RWPE1 (cell line): ENCODE results near the gene ATP6V1G2.
"Not testable (repeated sequence)": the region's sequence is repeated elsewhere in the genome, so short reads cannot be mapped to it uniquely, and the experiment has no call there.

Source experiments
- CTCF ChIA-PET: fragments of 350-600 bp; sonication (Branson Sonifier 250); formaldehyde crosslinking; extraction: SDS; loops from one replicate; lab custom pipeline; 2021; lab: Yijun Ruan, JAX
- POLR2A ChIA-PET: fragments of 400-600 bp; formaldehyde crosslinking; extraction: SDS; loops from one replicate; lab custom pipeline; 2020; ENCODE audit warnings: antibody characterized with exemption; ENCODE audit not compliant: low non-redundant PET; lab: Yijun Ruan, JAX
- DNase-seq: peaks from one replicate; pipeline ENCODE4 v3.0.0; 2012; ENCODE audit warnings: low spot score
- H3K27ac ChIP-seq: fragments of 450-650 bp; 2 replicates; pipeline ENCODE4 v1.5.1; 2017
- TF ChIP-seq, protein P1 (sequence below): fragments of 450-650 bp; conservative IDR thresholded peaks from 2 replicates; pipeline ENCODE4 v1.5.1; 2017; ENCODE audit warnings: low read depth, mild to moderate bottlenecking

The ATP6V1G2 gene

DNA sequence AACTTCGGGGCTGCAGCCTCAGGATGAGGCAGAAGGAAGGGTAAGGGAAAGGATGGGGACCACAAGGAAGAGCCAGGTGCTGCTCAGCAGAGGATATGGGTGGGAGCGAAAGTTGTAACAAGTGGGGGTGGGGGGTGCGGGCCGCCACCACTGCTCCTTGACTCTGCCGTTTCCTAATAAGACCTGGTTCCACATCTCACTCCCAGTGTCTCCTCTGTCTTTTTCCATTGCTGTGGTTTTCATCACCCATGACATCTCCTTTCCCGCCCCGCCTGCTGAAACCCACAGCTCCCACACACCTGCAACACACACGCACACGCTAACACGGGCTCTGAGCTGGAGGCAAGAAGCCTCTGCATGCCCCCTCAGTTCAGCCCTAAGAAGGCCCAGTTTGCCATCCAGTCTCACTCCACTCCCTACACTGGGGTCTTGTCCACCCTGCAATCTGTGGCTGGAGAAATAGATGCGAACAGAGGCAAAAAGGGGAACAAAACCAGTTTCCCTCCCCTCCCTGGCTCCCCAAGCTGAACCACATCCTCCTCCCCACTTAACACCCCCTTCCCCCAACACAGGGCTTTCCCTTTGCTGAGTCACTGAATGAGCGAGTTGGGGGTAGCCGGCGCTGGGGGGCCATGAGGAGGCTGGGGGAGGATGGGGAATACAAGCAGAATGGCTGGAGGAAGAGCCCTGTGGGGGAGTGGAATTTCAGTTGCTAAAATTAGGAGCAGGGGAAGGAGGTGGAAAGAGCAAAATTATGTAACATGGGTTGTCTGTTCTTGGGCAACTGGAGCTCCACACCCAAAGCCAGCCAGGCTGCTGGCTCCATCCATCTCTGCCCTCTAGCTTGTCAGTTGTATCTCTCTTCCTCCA lies 12.5 kb upstream of the ATP6V1G2 start:
- H3K27ac ChIP-seq: peak overlapping the region; percentile 57
- POLR2A ChIA-PET: no interaction called here
- CTCF ChIA-PET: interaction anchor here (0.6 kb wide), 1 partner anchor 38 kb away, joined by 3 read pairs; no protein-coding TSS in a partner anchor
- TF ChIP-seq, protein P1, sequence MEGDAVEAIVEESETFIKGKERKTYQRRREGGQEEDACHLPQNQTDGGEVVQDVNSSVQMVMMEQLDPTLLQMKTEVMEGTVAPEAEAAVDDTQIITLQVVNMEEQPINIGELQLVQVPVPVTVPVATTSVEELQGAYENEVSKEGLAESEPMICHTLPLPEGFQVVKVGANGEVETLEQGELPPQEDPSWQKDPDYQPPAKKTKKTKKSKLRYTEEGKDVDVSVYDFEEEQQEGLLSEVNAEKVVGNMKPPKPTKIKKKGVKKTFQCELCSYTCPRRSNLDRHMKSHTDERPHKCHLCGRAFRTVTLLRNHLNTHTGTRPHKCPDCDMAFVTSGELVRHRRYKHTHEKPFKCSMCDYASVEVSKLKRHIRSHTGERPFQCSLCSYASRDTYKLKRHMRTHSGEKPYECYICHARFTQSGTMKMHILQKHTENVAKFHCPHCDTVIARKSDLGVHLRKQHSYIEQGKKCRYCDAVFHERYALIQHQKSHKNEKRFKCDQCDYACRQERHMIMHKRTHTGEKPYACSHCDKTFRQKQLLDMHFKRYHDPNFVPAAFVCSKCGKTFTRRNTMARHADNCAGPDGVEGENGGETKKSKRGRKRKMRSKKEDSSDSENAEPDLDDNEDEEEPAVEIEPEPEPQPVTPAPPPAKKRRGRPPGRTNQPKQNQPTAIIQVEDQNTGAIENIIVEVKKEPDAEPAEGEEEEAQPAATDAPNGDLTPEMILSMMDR: no peak
- DNase-seq: no peak

DNA sequence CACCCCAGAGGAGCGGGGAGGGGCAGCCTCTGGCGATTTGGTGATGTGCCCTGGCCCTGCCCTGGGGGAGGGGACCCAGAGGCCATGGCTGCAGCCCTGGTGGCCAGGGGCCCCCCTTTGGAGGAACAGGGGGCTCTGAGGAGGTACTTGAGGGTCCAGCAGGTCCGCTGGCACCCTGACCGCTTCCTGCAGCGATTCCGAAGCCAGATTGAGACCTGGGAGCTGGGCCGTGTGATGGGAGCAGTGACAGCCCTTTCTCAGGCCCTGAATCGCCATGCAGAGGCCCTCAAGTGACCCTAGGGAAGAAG lies 11.9 kb upstream of the ATP6V1G2 start:
- TF ChIP-seq, protein P1: no peak
- CTCF ChIA-PET: interaction anchor here (1.3 kb wide), 1 partner anchor 23 kb away, joined by 3 read pairs; no protein-coding TSS in a partner anchor
- peak overlapping the region; percentile 57; the same call in 1 of the 2 replicates for H3K27ac ChIP-seq
- POLR2A ChIA-PET: no interaction called here
- no peak for DNase-seq

DNA sequence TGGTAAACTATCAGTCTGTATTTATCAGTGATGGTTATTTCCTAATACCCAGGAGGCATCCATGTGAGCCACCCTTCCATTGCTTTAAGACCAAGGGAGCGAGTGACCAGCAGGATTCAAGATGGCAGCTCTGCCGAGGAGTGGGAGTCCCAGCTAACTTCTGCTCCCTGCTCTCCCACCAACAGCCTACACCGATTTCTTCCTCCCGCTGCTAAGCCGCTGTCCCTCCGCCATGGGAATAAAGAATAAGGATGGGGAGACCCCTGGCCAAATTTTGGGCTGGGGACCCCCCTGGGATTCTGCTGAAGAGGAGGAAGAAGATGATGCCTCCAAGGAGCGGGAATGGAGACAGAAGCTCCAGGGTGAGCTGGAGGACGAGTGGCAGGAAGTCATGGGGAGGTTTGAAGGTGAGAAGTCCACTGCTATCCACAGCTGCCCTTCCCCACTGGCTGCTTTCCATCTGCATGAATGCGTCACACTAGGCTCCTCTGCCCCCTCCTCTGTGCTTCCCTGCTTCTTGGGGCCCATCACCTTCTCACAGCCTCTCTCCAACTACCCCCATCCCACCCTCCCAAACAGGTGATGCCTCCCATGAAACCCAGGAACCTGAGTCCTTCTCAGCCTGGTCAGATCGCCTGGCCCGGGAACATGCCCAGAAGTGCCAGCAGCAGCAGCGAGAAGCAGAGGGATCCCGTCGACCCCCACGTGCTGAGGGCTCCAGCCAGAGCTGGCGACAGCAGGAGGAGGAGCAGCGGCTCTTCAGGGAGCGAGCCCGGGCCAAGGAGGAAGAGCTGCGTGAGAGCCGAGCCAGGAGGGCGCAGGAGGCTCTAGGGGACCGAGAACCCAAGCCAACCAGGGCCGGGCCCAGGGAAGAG lies 11.3 kb upstream of the ATP6V1G2 start:
- CTCF ChIA-PET: interaction anchor here (1.3 kb wide), 1 partner anchor 23 kb away, joined by 3 read pairs; no protein-coding TSS in a partner anchor
- POLR2A ChIA-PET: no interaction called here
- DNase-seq: no peak
- TF ChIP-seq, protein P1: no peak
- peak overlapping the region; percentile 57 for H3K27ac ChIP-seq

DNA sequence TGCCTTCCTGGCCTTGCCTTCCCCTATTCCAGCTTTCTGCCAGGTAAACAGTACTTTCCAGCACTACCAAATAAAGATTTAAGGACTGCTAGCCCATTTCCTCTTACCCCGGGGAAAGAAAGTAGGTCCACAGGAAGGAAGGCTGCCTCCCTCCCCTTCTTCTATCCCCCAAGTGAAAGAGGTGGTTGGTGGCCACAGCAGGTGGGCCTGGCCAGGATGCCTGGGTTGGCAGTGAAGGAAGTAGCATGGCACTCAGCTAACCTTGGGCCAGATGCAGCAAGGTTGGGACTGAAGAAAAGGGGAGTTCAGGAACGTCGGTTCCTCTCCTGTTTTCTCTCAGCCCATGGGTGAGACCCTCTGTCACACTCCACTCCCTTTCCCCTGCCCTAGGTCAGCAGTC lies 9.9 kb upstream of the ATP6V1G2 start:
- DNase-seq: no peak
- TF ChIP-seq, protein P1: no peak
- no peak overlapping the region for H3K27ac ChIP-seq
- ChIA-PET POLR2A (no interaction called here), CTCF (interaction anchor here (1.7 kb wide), 1 partner anchor 42 kb away, joined by 9 read pairs; no protein-coding TSS in a partner anchor)

DNA sequence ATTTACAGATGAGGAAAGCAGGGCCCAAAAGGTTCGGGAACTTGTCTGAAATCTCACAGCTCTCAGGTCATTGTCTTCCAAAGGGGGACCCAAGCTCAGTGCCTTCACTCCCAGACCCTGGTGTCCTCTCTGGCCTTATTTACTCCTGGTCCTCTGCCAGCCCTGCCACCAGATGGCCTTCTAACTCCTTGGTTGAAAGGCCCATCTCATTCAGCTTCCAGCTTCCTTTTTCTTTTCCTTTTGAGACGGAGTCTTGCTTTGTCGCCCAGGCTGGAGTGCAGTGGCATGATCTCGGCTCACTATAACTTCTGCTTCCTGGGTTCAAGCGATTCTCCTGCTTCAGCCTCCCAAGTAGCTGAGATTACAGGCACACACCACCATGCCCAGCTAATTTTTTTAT lies 5.0 kb upstream of the ATP6V1G2 start:
- peak overlapping the region; percentile 16; the same call in 1 of the 2 replicates for H3K27ac ChIP-seq
- not testable (repeated sequence) for DNase-seq
- POLR2A ChIA-PET: interaction anchor here (0.6 to 1.1 kb wide), 2 partner anchors 47 to 139 kb away, joined by 3 to 10 read pairs; no protein-coding TSS in a partner anchor
- CTCF ChIA-PET: interaction anchor here (0.6 to 1.5 kb wide), 4 partner anchors 30 to 57 kb away, joined by 3 to 16 read pairs (median 6); no protein-coding TSS in a partner anchor

DNA sequence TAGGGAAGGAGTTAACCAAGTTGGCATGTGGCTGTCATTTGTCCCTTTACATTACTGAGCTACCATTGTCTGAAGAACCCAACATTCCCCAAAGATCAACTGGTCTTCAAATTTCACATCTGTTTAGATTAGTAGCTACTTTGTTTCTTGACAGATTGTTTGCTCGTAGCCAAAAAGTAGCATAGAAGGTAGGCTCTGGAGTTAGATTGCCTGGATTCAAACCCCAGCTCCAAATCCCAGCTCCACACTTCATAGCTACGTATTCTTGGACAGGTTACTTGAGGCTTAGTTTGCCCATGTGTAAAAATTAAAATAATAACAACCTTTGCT lies 2.1 kb upstream of the ATP6V1G2 start:
- TF ChIP-seq, protein P1: no peak
- no peak for DNase-seq
- peak overlapping the region; percentile 76 for H3K27ac ChIP-seq
- ChIA-PET CTCF (interaction anchor here (6.3 kb wide), 1 partner anchor 50 kb away, joined by 96 read pairs; no protein-coding TSS in a partner anchor), POLR2A (no interaction called here)
